ENCODE measurements around the gene PKHD1.

PKHD1 gene

GRCh38 chr6:52042141-52042885 is 45.1 kb downstream of the PKHD1 start:
- DNase-seq (ENCODE audit: low spot score), result no peak

GRCh38 chr6:52041134-52041533 is 46.3 kb downstream of the PKHD1 start:
- no peak for DNase-seq (ENCODE audit: low spot score)

GRCh38 chr6:52027699-52028098 is 59.7 kb downstream of the PKHD1 start:
- no peak for DNase-seq (ENCODE audit: low spot score)

DNA sequence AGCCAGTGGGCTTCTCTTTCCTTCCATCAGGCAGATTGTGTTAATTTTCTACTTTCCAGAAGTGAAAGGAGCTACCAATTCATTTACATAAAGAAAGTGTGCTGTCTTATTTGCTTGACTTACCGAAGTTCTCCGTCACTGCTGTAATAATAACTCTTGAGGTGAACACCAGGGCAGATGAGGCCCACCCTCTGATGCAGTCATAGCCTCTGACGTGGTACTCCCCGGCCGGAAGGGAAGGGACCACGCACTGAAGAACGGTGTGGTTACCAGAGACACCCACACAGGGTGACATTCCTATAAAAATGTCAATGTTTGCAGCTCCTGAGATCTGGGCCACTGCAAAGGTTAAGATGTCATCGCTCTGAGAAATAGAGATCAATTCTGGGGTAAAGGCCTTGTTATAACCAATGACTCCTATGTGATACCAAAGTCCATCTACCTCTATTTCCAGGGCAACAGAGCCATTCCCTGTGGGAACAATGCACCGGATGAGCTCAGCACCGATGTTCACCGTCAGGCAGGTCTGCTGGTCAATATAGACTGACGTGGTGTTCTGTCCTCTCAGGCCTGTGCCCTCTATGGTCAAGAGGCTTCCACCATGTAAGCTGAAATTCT is 62.9 kb downstream of the PKHD1 start:
- no peak for DNase-seq (ENCODE audit: low spot score)

GRCh38 chr6:52022675-52023074 is 64.7 kb downstream of the PKHD1 start:
- DNase-seq (ENCODE audit: low spot score), result no peak

DNA sequence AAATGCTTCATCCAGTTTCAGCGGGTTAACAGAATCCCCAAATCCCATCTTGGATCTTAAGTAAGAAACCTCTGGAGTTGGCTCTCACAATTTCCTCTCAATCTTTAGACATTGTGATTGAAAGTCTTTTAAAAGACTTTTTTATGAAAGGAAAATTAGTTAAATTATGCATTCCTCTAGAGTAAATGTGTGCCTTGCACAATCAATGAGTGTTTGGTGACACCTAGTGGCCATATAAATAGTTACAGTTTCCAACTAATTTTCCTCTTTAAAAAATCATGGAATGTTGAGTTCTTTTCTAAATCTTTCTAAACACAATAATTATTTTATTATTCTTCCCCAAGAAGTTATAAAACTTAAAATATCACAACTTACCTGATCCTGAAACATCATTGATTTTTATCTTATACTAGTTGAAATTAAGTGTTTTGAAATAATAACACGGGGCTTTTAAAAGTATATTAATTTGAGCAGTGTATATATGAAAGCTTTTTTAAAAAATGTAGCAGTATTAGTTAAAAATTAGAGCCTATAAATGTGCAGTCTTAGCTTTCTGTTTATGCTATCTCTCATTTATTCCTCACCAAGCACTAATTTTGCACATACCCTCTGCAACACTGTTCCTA is 66.4 kb downstream of the PKHD1 start:
- peak; percentile 53 for DNase-seq (ENCODE audit: low spot score)

DNA sequence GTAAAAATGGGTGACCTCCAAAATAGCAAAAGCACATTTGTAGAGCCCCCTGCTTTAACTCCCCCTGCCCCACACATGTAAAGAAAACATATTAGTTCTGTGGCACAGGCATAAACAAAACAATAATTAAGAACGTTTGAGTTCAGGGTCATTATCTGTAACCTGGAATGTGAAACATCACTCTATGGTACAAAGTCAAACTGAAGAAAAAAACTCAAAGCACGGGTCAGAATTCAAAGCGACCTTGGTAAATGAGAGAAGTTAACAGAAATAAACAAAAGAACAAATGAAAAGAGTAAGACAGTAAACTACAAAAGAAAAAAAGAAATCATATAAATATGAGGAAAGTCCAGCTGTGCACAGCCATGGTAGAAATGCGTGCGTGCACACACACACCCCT is 67.5 kb downstream of the PKHD1 start:
- DNase-seq (ENCODE audit: low spot score), result no peak

GRCh38 chr6:52019092-52019491 is 68.3 kb downstream of the PKHD1 start:
- DNase-seq (ENCODE audit: low spot score), result no peak

GRCh38 chr6:52016915-52017748 is 70.3 kb downstream of the PKHD1 start:
- no peak for DNase-seq (ENCODE audit: low spot score)

DNA sequence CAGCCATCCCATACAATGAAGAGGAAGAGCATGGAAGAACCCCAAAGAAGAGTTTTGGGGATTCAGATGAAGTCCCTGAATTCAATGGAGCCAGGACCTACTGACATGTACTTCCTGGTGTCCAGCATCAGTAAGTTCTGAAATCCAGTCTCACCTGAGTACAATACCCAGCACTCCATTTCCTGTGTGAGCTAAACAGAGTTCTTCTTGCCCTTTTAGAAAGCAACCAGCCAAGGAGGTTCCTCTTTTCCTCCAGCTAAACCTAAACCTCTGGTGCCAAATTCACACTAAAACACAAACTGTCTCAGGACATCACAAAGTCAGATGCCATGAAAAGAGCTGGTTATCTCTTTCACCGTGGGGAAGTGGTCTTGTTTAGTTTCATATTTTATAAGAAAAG is 71.5 kb downstream of the PKHD1 start:
- DNase-seq (ENCODE audit: low spot score), result no peak

DNA sequence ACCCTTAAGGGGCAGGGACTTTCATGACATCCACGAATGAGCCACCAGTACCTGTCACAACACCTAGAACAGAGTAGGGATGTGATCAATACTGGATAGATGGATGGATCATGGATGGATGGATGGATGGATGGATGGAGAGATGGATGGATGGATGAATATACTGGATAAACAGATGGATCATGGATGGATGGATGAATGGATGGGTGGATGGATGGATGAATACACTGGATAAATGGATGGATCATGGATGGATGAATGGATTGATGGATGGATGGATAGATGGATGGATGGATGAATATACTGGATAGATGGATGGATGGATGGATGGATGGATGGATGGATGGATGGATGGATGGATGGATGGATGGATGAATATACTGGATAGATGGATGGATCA is 73.0 kb downstream of the PKHD1 start:
- DNase-seq (ENCODE audit: low spot score), result no peak

DNA sequence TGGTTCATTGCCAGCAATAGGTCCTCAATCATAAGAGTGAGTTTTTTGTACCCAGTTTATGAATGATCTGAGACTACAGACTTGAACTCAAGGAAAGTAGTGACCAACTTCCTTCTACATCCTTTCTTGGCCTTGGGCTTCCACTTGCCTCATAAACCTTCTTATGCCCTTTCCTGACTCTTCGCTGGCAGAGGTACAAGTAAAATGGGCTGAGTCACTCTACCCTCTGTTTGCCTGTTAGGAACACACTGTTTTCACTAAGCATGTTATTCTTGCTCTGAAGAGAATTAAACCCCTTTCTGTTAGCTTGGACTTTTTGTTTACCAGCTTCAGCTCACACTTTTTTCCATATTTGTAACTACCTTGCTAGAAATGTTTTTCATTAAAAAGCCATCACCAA is 74.4 kb downstream of the PKHD1 start:
- no peak for DNase-seq (ENCODE audit: low spot score)

GRCh38 chr6:52012582-52012981 is 74.8 kb downstream of the PKHD1 start:
- no peak for DNase-seq (ENCODE audit: low spot score)

DNA sequence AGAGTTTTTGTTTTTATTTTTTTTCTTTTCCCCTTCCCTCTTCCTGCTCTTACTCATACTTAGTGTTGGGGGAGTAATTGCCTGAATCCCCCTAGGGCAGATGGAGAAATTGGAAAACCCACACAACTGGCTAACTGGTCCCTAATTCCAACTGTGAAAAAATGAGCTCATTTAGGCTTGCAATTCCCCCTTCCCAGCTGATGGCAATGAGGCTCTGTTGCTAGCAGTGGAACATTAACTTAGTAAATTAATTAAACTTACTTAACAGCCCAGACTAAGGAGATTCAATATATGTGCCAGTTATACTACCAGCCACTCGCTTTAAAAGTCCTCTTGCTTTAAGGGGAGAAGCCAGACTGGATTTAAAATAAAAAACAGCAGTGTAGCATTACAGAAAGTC is 76.6 kb downstream of the PKHD1 start:
- no peak for DNase-seq (ENCODE audit: low spot score)

- DNase-seq (ENCODE audit: low spot score), result no peak
Observed at GRCh38 chr6:52010145-52010544, 77.3 kb downstream of the PKHD1 start.

- no peak for DNase-seq (ENCODE audit: low spot score)
Observed at GRCh38 chr6:52009466-52010140, 77.8 kb downstream of the PKHD1 start.

- no peak for DNase-seq (ENCODE audit: low spot score)
Observed at GRCh38 chr6:52000064-52000463, 87.3 kb downstream of the PKHD1 start.

DNA sequence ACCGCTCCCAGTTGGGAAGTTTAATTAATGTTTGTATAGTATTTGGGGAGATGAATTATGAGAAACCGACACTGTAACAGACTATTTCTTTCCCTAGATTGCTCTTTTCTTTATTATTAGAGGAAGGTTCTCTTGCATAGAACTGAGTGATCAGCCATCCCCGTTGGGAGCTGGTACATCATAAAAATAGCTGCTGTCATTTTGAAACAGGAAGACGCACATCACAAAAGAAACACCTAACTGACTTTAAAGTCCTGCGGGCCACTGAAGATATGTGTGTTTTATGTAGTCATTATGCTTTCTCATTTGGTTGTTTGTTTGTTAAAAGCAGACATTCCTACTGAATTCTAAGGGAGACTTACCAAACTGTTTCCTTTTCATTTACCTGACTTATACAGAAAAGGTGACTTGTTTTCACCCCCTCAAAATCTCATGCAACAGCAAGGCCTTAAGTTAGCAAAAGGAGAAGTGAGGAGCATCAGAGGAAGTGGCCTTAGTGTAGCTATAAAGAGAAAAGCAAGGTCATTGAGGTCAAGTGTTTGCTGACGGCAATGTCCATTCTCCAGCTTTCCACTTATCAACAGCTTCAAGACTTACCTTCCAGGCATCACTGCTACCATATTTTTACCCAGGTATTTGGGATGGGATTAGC is 91.0 kb downstream of the PKHD1 start:
- no peak for DNase-seq (ENCODE audit: low spot score)

DNA sequence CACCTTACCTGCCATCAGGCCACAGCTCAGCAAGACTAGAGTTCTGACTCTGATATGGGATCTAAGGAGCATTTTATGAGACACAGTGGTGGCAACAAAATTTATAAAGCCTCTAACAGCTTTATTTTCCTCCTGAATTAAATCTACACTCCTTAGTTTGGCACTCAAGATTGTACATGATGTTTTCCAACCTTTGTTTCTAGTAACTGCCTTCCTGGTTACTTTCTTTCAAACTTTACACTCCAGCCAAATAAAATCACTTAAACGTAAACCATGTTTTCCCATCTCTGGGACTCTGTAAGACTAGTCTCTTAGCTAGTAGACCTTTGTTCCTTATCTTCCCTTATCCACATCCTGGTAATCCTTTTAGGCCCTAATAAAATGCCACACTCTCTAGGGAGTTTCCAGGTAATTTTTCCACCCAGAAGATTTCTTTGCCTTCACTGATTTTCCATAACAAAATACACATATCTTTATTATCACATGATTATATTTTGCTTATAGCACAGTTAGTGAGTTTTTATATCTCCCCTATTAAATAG is 92.1 kb downstream of the PKHD1 start:
- no peak for DNase-seq (ENCODE audit: low spot score)

DNA sequence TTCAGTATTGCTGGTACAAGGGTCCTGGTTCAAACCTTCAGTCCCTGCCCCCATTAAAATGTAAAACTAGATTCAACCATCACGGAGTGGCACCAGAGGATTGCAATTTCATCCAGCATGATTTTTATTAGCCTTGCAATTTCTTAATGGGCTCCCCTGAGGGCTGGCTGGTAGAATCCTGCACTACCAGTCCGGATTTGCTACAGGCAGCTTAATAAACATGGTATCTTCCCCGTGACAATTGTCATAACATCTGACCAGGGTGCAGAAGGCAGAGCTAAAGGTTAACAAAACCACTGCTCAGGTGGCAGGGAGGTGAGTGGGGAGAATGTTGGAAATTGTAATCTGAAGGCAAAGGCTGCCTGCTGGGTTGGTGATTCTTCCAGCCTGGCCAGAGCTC is 94.5 kb downstream of the PKHD1 start:
- DNase-seq (ENCODE audit: low spot score), result no peak

DNA sequence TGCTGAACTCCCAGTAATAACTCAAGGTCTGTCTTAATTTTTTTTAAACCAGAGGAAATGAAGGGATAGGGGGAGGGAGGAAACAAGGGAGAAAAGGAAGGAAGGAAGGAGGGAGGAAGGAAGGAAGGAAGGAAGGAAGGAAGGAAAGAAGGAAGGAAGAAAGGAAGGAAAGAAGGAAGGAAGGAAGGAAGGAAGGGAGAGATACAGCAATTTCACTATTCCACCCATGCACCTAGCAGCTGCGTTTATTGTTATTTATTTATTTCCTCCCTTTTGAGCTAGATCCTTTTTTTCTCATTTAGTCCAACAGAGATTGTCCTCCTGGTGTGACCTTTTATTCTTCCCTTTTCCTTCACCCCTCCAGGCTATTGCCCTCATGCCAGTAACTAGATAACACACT is 97.6 kb downstream of the PKHD1 start:
- no peak for DNase-seq (ENCODE audit: low spot score)

Data from pons (tissue), 1 donor.